DND-41 (cell line): Measurements from ENCODE around the gene TCERG1L.

Experiments
- CTCF ChIP-seq: IDR thresholded peaks from 2 replicates; pipeline ENCODE4 v1.5.1; 2012; ENCODE audit warnings: borderline replicate concordance, low read length, moderate library complexity, mild to moderate bottlenecking; ENCODE audit not compliant: poor library complexity, severe bottlenecking; ENCODE audit errors: extremely low read depth
- EZH2 ChIP-seq: IDR thresholded peaks from 3 replicates; pipeline ENCODE4 v1.6.1; 2012; ENCODE audit warnings: borderline replicate concordance, low read depth, mild to moderate bottlenecking, moderate library complexity, low read length, inconsistent platforms; ENCODE audit not compliant: severe bottlenecking

- no peak for TF ChIP-seq CTCF
- TF ChIP-seq EZH2 = no peak
These were observed 181.5 kb downstream of the TCERG1L start for GRCh38 chr10:131130025-131130424.
